IMR-90 (cell line): ENCODE results near the gene TMEM8B. TPM values are rescaled to one million over a fixed set of nuclear protein-coding genes. Genes with fewer than 3 reads are reported as not detected.

ENCODE experiments used
- ATAC-seq: fragments of 200-7000 bp; cut with Tn5 transposase; 2 replicates; pipeline ENCODE4 v1.9.1; 2020; ENCODE audit warnings: low read depth, mild to moderate bottlenecking, moderate library complexity
- BruUV-seq: library from RNA; stranded (reverse); fragments of 400-500 nt; replicated peaks from 2 replicates; lab custom pipeline; 2021; lab: Mats Ljungman, UMichigan
- CTCF ChIA-PET: fragments of 300-600 bp; formaldehyde crosslinking; extraction: SDS; loops from one replicate; lab custom pipeline; 2021; ENCODE audit warnings: antibody characterized with exemption; lab: Yijun Ruan, JAX
- POLR2A ChIA-PET: fragments of 300-600 bp; sonication (Branson Sonifier 250); formaldehyde crosslinking; loops from one replicate; lab custom pipeline; 2022; ENCODE audit warnings: antibody characterized with exemption; ENCODE audit not compliant: unreplicated experiment; lab: Charles Lee
- DNase-seq: peaks from one replicate; pipeline ENCODE4 v3.0.0; 2013
- H2AFZ ChIP-seq: replicated peaks from 2 replicates; pipeline ENCODE3; 2013; ENCODE audit warnings: low read length, mild to moderate bottlenecking; ENCODE audit not compliant: poor library complexity
- H2AK5ac ChIP-seq: 2 replicates; pipeline ENCODE4 v1.6.1; 2013; ENCODE audit warnings: low read depth, low read length, inconsistent platforms
- H2AK9ac ChIP-seq: replicated peaks from 2 replicates; pipeline ENCODE3; 2013; ENCODE audit warnings: mild to moderate bottlenecking, low read depth, low read length, moderate library complexity; ENCODE audit not compliant: poor library complexity
- H2BK120ac ChIP-seq: 2 replicates; pipeline ENCODE4 v1.6.1; 2013; ENCODE audit warnings: low read depth, low read length, inconsistent platforms
- H2BK15ac ChIP-seq: 3 replicates; pipeline ENCODE4 v1.6.1; 2013; ENCODE audit warnings: low read depth, low read length, inconsistent platforms
- H2BK20ac ChIP-seq: 2 replicates; pipeline ENCODE4 v1.6.1; 2013; ENCODE audit warnings: low read depth, mild to moderate bottlenecking, inconsistent platforms, low read length, moderate library complexity
- H2BK5ac ChIP-seq: 2 replicates; pipeline ENCODE4 v1.6.1; 2013; ENCODE audit warnings: mild to moderate bottlenecking, low read depth, low read length, inconsistent platforms; ENCODE audit not compliant: poor library complexity, severe bottlenecking
- H3K14ac ChIP-seq: replicated peaks from 2 replicates; pipeline ENCODE4 v1.6.1; 2013; ENCODE audit warnings: low read depth, low read length, inconsistent platforms
- H3K18ac ChIP-seq: 2 replicates; pipeline ENCODE4 v1.6.1; 2013; ENCODE audit warnings: low read depth, low read length, control low read depth
- H3K23ac ChIP-seq: 2 replicates; pipeline ENCODE4 v1.6.1; 2013; ENCODE audit warnings: low read depth, low read length, inconsistent platforms
- H3K27ac ChIP-seq: 2 replicates; pipeline ENCODE4 v1.5.1; 2013; ENCODE audit warnings: mild to moderate bottlenecking, control low read depth, low read length; ENCODE audit not compliant: insufficient read depth
- H3K27me3 ChIP-seq: 2 replicates; pipeline ENCODE4 v1.6.1; 2013; ENCODE audit warnings: low read length; ENCODE audit not compliant: control insufficient read depth, insufficient read depth
- H3K36me3 ChIP-seq: 2 replicates; pipeline ENCODE4 v1.6.1; 2013; ENCODE audit warnings: low read length, mixed read lengths; ENCODE audit not compliant: control insufficient read depth, insufficient read depth
- H3K4ac ChIP-seq: 2 replicates; pipeline ENCODE4 v1.6.1; 2013; ENCODE audit warnings: low read depth, low read length, inconsistent platforms
- H3K4me1 ChIP-seq: 2 replicates; pipeline ENCODE4 v1.6.1; 2013; ENCODE audit warnings: low read length, mixed read lengths; ENCODE audit not compliant: control insufficient read depth, insufficient read depth
- H3K4me2 ChIP-seq: 2 replicates; pipeline ENCODE4 v1.6.1; 2013; ENCODE audit warnings: low read depth, mild to moderate bottlenecking, control low read depth, low read length, moderate library complexity
- H3K4me3 ChIP-seq: 2 replicates; pipeline ENCODE4 v1.5.1; 2013; ENCODE audit warnings: low read depth, mild to moderate bottlenecking, control low read depth, low read length, moderate library complexity; ENCODE audit not compliant: insufficient read depth
- H3K56ac ChIP-seq: 2 replicates; pipeline ENCODE4 v1.6.1; 2013; ENCODE audit warnings: low read length, inconsistent platforms; ENCODE audit not compliant: insufficient read depth; ENCODE audit errors: extremely low read depth
- H3K79me1 ChIP-seq, 2 experiments: 2 replicates each; pipeline ENCODE4 v1.6.1; 2013; ENCODE audit warnings: low read length in 2 of 2, inconsistent platforms in 1 of 2, low read depth in 1 of 2
- H3K9ac ChIP-seq: 2 replicates; pipeline ENCODE4 v1.6.1; 2013; ENCODE audit warnings: low read depth, low read length, control low read depth
- H3K9me1 ChIP-seq: 2 replicates; pipeline ENCODE4 v1.6.1; 2013; ENCODE audit warnings: low read length, inconsistent platforms; ENCODE audit not compliant: insufficient read depth
- H3K9me3 ChIP-seq: 2 replicates; pipeline ENCODE4 v1.6.1; 2013; ENCODE audit warnings: low read length; ENCODE audit not compliant: control insufficient read depth, insufficient read depth
- H4K20me1 ChIP-seq: 2 replicates; pipeline ENCODE4 v1.6.1; 2013; ENCODE audit warnings: low read length, inconsistent platforms; ENCODE audit not compliant: insufficient read depth
- H4K5ac ChIP-seq: 2 replicates; pipeline ENCODE4 v1.6.1; 2013; ENCODE audit warnings: mild to moderate bottlenecking, low read depth, low read length, control low read depth
- H4K8ac ChIP-seq, 2 experiments: 2 replicates each; pipeline ENCODE4 v1.6.1; 2013; ENCODE audit warnings: low read depth in 2 of 2, low read length in 2 of 2, control low read depth in 1 of 2, inconsistent platforms in 1 of 2
- H4K91ac ChIP-seq: 2 replicates; pipeline ENCODE4 v1.6.1; 2013; ENCODE audit warnings: low read depth, low read length, inconsistent platforms; ENCODE audit not compliant: insufficient read depth
- BHLHE40 ChIP-seq: fragments of 150-350 bp; IDR thresholded peaks from 2 replicates; pipeline ENCODE4 v1.6.1; 2016; ENCODE audit warnings: mild to moderate bottlenecking, low read depth, low read length
- CEBPB ChIP-seq: IDR thresholded peaks from 2 replicates; pipeline ENCODE4 v1.6.1; 2012; ENCODE audit warnings: low read depth, low read length, improper control_type of control experiment
- CHD1 ChIP-seq: IDR thresholded peaks from 2 replicates; pipeline ENCODE4 v1.6.1; 2012; ENCODE audit warnings: low read depth, low read length, improper control_type of control experiment
- MAZ ChIP-seq: IDR thresholded peaks from 2 replicates; pipeline ENCODE4 v1.6.1; 2012; ENCODE audit warnings: low read depth, mild to moderate bottlenecking, low read length, improper control_type of control experiment, moderate library complexity, borderline replicate concordance
- MXI1 ChIP-seq: IDR thresholded peaks from 2 replicates; pipeline ENCODE4 v1.6.1; 2012; ENCODE audit warnings: low read depth, mild to moderate bottlenecking, low read length, moderate library complexity, borderline replicate concordance
- NFE2L2 ChIP-seq: fragments of 150-350 bp; IDR thresholded peaks from 2 replicates; pipeline ENCODE4 v1.6.1; 2016; ENCODE audit warnings: low read depth, mild to moderate bottlenecking, low read length
- POLR2A ChIP-seq: IDR thresholded peaks from 2 replicates; pipeline ENCODE4 v1.6.1; 2012; ENCODE audit warnings: mild to moderate bottlenecking, low read depth, low read length
- RAD21 ChIP-seq: IDR thresholded peaks from 2 replicates; pipeline ENCODE4 v1.6.1; 2012; ENCODE audit warnings: low read length, improper control_type of control experiment
- RCOR1 ChIP-seq: IDR thresholded peaks from 2 replicates; pipeline ENCODE4 v1.6.1; 2012; ENCODE audit warnings: mild to moderate bottlenecking, low read length, improper control_type of control experiment; ENCODE audit not compliant: insufficient replicate concordance
- RFX5 ChIP-seq: IDR thresholded peaks from 2 replicates; pipeline ENCODE4 v1.8.0; 2012; ENCODE audit warnings: low read depth, mild to moderate bottlenecking, low read length, moderate library complexity
- SMC3 ChIP-seq: fragments of 150-350 bp; IDR thresholded peaks from 2 replicates; pipeline ENCODE4 v1.6.1; 2016; ENCODE audit warnings: low read depth, mild to moderate bottlenecking, antibody characterized with exemption, low read length, moderate library complexity
- USF2 ChIP-seq: fragments of 150-350 bp; IDR thresholded peaks from 2 replicates; pipeline ENCODE4 v1.6.1; 2017; ENCODE audit warnings: mild to moderate bottlenecking, antibody characterized with exemption, low read length, low read depth
- WGBS, 2 experiments: methylation state at CpG; one replicate each; pipeline versions ENCODE4 v1.1.5 to v1.1.7; 2013; ENCODE audit warnings: missing lambda C conversion rate in 2 of 2; ENCODE audit not compliant: insufficient read length in 1 of 2; ENCODE audit errors: extremely low coverage in 2 of 2; 5-methylcytosine and 5-hydroxymethylcytosine counted together
- dilution Hi-C: fragments of 300-500 bp; cut with HindIII; formaldehyde crosslinking; loops from one replicate; pipeline ENCODE4 v1.14.3; 2018; ENCODE audit warnings: low sequenced_read_pairs; ENCODE audit not compliant: unreplicated experiment
- in situ Hi-C: fragments of 300-500 bp; cut with MboI; formaldehyde crosslinking; loops from 3 replicates; pipeline ENCODE4 v1.14.3; 2019; ENCODE audit warnings: low sequenced_read_pairs, inconsistent platforms, mixed read lengths
- intact Hi-C: fragments of 100-400 bp; cut with micrococcal nuclease; formaldehyde crosslinking; loops from 2 replicates; pipeline ENCODE4 v1.10.0; 2022
- polyA plus RNA-seq, 3 experiments: library from polyadenylated mRNA; depleted of rRNA; stranded (reverse); fragments of >200 nt; gene quantifications; 2 replicates each; pipeline ENCODE4 v1.2.3, GENCODE V29; 2012; ENCODE audit warnings: low replicate concordance in 1 of 3
- total RNA-seq: library from RNA; depleted of rRNA; stranded (reverse); fragments of >200 nt; gene quantifications from 2 replicates; pipeline ENCODE4 v1.2.3, GENCODE V29; 2012
- TF ChIP-seq, protein P1 (sequence below): conservative IDR thresholded peaks from 2 replicates; pipeline ENCODE4 v1.5.1; 2012; ENCODE audit warnings: mild to moderate bottlenecking, low read depth, low read length, improper control_type of control experiment
- TF ChIP-seq, protein P2 (sequence below): fragments of 150-350 bp; IDR thresholded peaks from 2 replicates; pipeline ENCODE4 v1.6.1; 2016; ENCODE audit warnings: low read depth, mild to moderate bottlenecking, low read length, moderate library complexity, borderline replicate concordance

TMEM8B gene
- total and polyA plus RNA-seq, 2 of the 4 experiments (the other 2 are of a cell fraction), result 0.72 to 8.3 TPM

DNA sequence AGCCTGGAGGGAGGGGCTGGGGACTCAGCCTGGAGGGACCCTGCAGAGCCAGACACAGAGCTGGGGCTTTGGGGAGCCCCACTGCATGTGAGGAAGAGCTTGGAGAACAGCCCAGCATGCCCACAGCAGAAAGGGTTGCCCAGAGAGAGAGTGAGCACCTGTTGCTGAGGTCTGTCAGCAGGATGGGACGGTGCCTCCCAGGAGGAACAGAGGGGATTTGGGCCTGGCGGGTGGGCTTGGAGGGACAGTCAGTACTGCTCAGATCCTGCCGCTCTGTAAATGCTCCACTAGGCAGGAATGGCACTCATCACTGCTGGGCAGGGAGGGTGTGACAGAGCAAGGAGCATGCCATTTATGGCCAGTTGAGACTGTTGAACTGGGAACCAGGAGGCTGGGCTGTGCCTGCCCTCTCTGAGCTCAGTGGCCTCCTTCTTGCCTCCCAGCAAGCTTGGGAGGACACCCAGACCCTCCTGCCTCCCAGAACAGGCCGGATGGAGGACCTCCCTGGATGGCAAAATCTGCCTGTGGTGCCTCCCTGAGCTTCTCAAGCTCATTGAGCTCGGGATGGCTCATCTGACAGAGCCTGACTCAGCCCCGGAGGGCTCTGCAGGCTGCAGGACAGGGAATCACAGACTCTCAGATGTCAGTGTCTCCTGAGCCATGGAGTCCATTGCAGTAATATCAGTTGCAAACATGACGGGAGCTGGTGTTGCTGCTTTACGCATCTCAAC lies 76.2 kb downstream of the TMEM8B start:
- H2BK20ac ChIP-seq, result peak overlapping the region; percentile 96
- POLR2A ChIA-PET, result interaction anchor here (1.0 kb wide), 1 partner anchor 31 kb away, joined by 5 read pairs; no protein-coding TSS in a partner anchor
- peak overlapping the region; percentile 97 for H4K91ac ChIP-seq
- H3K23ac ChIP-seq, result peak overlapping the region; percentile 89
- H2AK9ac ChIP-seq, result peak overlapping the region; percentile 96
- H2BK5ac ChIP-seq, result peak overlapping the region; percentile 98
- peak overlapping the region; percentile 87 for H3K14ac ChIP-seq
- peak overlapping the region; percentile 94 for H2BK120ac ChIP-seq
- peak overlapping the region; percentile 87 for H2AK5ac ChIP-seq
- H3K9me3 ChIP-seq, result no peaks in the 10 kb centered on the region
- peak overlapping the region; percentile 66 for H3K18ac ChIP-seq
- peaks cover 26% of the 10 kb centered on the region for H3K9me1 ChIP-seq
- H3K27ac ChIP-seq, result peak overlapping the region; percentile 77
- H3K9ac ChIP-seq, result peak overlapping the region; percentile 37; the same call in 1 of the 2 replicates
- intact Hi-C loops (no loop called here), in situ Hi-C loops (no loop called here), dilution Hi-C loops (no loop called here)
- H4K20me1 ChIP-seq, result no peaks in the 10 kb centered on the region
- peak overlapping the region; percentile 61 for H4K5ac ChIP-seq
- no TSS peak for BruUV-seq
- DNase-seq, result peak; percentile 74
- H2AFZ ChIP-seq, result peak overlapping the region; percentile 76
- H3K56ac ChIP-seq, result peak overlapping the region; percentile 89
- peak overlapping the region; percentile 94 to 96 for H4K8ac ChIP-seq
- H2BK15ac ChIP-seq, result peak overlapping the region; percentile 79; the same call in 2 of the 3 replicates
- CTCF ChIA-PET, result interaction anchor here (0.7 to 4.1 kb wide), 5 partner anchors 17 to 118 kb away, joined by 3 to 21 read pairs (median 3); no protein-coding TSS in a partner anchor
- H3K4ac ChIP-seq, result peak overlapping the region; percentile 96
- ATAC-seq, result peak; percentile 21
- no peaks in the 10 kb centered on the region for H3K36me3 ChIP-seq
- H3K4me3 ChIP-seq, result no peak overlapping the region
- H3K27me3 ChIP-seq, result no peaks in the 10 kb centered on the region
- H3K4me1 ChIP-seq, result peaks cover 43% of the 10 kb centered on the region
- WGBS, 2 experiments, result 69% methylated on average over 3 of the region's 8 CpGs; no CpG with 5 or more reads in 1 of the 2 experiments
- peaks cover 0 to 29% of the 10 kb centered on the region in 2 experiments; a peak in 2 of 4 replicates for H3K79me1 ChIP-seq
- H3K4me2 ChIP-seq, result peak overlapping the region; percentile 9; the same call in 1 of the 2 replicates
- no peak for TF ChIP-seq RCOR1
- TF ChIP-seq CHD1, result no peak
- TF ChIP-seq RAD21, result no peak
- TF ChIP-seq SMC3, result no peak
- TF ChIP-seq, protein P1, sequence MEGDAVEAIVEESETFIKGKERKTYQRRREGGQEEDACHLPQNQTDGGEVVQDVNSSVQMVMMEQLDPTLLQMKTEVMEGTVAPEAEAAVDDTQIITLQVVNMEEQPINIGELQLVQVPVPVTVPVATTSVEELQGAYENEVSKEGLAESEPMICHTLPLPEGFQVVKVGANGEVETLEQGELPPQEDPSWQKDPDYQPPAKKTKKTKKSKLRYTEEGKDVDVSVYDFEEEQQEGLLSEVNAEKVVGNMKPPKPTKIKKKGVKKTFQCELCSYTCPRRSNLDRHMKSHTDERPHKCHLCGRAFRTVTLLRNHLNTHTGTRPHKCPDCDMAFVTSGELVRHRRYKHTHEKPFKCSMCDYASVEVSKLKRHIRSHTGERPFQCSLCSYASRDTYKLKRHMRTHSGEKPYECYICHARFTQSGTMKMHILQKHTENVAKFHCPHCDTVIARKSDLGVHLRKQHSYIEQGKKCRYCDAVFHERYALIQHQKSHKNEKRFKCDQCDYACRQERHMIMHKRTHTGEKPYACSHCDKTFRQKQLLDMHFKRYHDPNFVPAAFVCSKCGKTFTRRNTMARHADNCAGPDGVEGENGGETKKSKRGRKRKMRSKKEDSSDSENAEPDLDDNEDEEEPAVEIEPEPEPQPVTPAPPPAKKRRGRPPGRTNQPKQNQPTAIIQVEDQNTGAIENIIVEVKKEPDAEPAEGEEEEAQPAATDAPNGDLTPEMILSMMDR, result no peak
- no peak for TF ChIP-seq MXI1
- no peak for TF ChIP-seq NFE2L2
- TF ChIP-seq, protein P2, sequence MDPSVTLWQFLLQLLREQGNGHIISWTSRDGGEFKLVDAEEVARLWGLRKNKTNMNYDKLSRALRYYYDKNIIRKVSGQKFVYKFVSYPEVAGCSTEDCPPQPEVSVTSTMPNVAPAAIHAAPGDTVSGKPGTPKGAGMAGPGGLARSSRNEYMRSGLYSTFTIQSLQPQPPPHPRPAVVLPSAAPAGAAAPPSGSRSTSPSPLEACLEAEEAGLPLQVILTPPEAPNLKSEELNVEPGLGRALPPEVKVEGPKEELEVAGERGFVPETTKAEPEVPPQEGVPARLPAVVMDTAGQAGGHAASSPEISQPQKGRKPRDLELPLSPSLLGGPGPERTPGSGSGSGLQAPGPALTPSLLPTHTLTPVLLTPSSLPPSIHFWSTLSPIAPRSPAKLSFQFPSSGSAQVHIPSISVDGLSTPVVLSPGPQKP, result no peak
- no peak for TF ChIP-seq MAZ
- TF ChIP-seq RFX5, result no peak
- TF ChIP-seq BHLHE40, result no peak
- no peak for TF ChIP-seq USF2
- no peak for TF ChIP-seq POLR2A
- no peak for TF ChIP-seq CEBPB
